ENCODE data around the gene ITPR1.

DNA sequence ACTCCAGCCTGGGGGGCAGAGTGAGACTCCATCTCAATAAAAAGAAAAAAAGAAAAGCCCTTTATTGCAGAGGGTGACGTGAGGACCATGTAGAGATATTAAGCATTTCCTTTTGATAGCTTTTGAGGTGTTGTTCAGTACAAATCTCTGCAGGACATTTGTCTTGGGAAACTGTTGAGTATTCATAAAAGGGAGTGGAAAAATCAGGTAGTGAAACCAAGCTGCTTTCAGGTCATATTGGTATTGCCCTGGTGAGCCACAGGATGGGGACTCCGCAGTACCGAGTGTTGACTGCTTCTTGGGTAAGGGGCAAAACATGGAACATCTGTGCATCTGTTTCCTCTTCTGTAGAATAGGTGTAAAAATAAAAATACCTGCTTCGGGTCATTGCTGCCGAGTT lies 9.9 kb downstream of the ITPR1 start:
- TF ChIP-seq, protein P1, sequence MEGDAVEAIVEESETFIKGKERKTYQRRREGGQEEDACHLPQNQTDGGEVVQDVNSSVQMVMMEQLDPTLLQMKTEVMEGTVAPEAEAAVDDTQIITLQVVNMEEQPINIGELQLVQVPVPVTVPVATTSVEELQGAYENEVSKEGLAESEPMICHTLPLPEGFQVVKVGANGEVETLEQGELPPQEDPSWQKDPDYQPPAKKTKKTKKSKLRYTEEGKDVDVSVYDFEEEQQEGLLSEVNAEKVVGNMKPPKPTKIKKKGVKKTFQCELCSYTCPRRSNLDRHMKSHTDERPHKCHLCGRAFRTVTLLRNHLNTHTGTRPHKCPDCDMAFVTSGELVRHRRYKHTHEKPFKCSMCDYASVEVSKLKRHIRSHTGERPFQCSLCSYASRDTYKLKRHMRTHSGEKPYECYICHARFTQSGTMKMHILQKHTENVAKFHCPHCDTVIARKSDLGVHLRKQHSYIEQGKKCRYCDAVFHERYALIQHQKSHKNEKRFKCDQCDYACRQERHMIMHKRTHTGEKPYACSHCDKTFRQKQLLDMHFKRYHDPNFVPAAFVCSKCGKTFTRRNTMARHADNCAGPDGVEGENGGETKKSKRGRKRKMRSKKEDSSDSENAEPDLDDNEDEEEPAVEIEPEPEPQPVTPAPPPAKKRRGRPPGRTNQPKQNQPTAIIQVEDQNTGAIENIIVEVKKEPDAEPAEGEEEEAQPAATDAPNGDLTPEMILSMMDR (IDR thresholded peaks at IDR 0.05) = no peak
- no peak for TF ChIP-seq POLR2A (IDR thresholded peaks at IDR 0.05)
